Endothelial cell of umbilical vein (primary cell): ENCODE measurements around the gene USF2. TPM values are rescaled to one million over a fixed set of nuclear protein-coding genes. Genes with fewer than 3 reads are reported as not detected.

Source experiments
- BruUV-seq: library from RNA; stranded (reverse); fragments of 400-500 nt; replicated peaks from 2 replicates; lab custom pipeline; 2021; lab: Mats Ljungman, UMichigan
- CTCF ChIA-PET: fragments of 300-600, 350-600 bp; sonication (Branson Sonifier 250); formaldehyde crosslinking; loops from one replicate; lab custom pipeline; 2021; ENCODE audit warnings: antibody characterized with exemption, inconsistent platforms; lab: Charles Lee
- POLR2A ChIA-PET: fragments of 300-600, 350-600 bp; sonication (Branson Sonifier 250); formaldehyde crosslinking; loops from one replicate; lab custom pipeline; 2021; ENCODE audit warnings: antibody characterized with exemption, inconsistent platforms; lab: Charles Lee
- DNase-seq: peaks from one replicate; pipeline ENCODE4 v3.0.0-alpha.2; 2011; ENCODE audit warnings: low read depth, low spot score
- FAIRE-seq: peaks from 2 replicates; lab custom pipeline; 2011; peaks lifted over from hg19 to GRCh38; lab: Jason Lieb, UNC
- H2AFZ ChIP-seq: 2 replicates; pipeline ENCODE4 v1.6.0; 2012; ENCODE audit warnings: low read depth, low read length, control low read depth, inconsistent platforms
- H3K27ac ChIP-seq: 2 replicates; pipeline ENCODE4 v1.5.1; 2011; ENCODE audit warnings: low read depth, mild to moderate bottlenecking, control low read depth, low read length, moderate library complexity; ENCODE audit not compliant: insufficient read depth
- H3K27me3 ChIP-seq, 2 experiments: 2 replicates each; pipeline versions ENCODE4 v1.6.0 to v1.6.1; 2011; ENCODE audit warnings: low read length in 2 of 2, mixed read lengths in 1 of 2; ENCODE audit not compliant: control insufficient read depth in 2 of 2, insufficient read depth in 2 of 2
- H3K36me3 ChIP-seq, 2 experiments: 2 replicates in 1 of 2; 3 replicates in 1 of 2; pipeline ENCODE4 v1.5.1; 2011; ENCODE audit warnings: low read length in 2 of 2, mild to moderate bottlenecking in 1 of 2, moderate library complexity in 1 of 2; ENCODE audit not compliant: control insufficient read depth in 2 of 2, insufficient read depth in 2 of 2; ENCODE audit errors: extremely low read depth in 1 of 2
- H3K4me1 ChIP-seq: 3 replicates; pipeline ENCODE4 v1.5.1; 2011; ENCODE audit warnings: mild to moderate bottlenecking, low read length; ENCODE audit not compliant: control insufficient read depth, insufficient read depth; ENCODE audit errors: extremely low read depth
- H3K4me2 ChIP-seq: 2 replicates; pipeline ENCODE4 v1.6.1; 2011; ENCODE audit warnings: low read length, control low read depth, mixed read lengths; ENCODE audit not compliant: insufficient read depth
- H3K4me3 ChIP-seq, 3 experiments: fragments of 200-600 bp in 1 of 3; sonication (generic), shearing (Covaris generic) in 1 of 3; replicated peaks in 1 of 3; 2 replicates each; pipeline ENCODE4 v1.5.1; 2011 to 2016; ENCODE audit warnings: control low read depth in 3 of 3, low read length in 3 of 3, mild to moderate bottlenecking in 2 of 3, inconsistent platforms in 1 of 3, low read depth in 1 of 3, moderate library complexity in 1 of 3; ENCODE audit not compliant: insufficient read depth in 1 of 3
- H3K79me2 ChIP-seq: 2 replicates; pipeline ENCODE4 v1.6.0; 2012; ENCODE audit warnings: low read length, inconsistent platforms; ENCODE audit not compliant: control insufficient read depth, insufficient read depth
- H3K9ac ChIP-seq: replicated peaks from 2 replicates; pipeline ENCODE3; 2011; ENCODE audit warnings: low read length, control low read depth; ENCODE audit not compliant: insufficient read depth; ENCODE audit errors: extremely low read depth
- H3K9me1 ChIP-seq: replicated peaks from 3 replicates; pipeline ENCODE4 v1.6.0; 2011; ENCODE audit warnings: mild to moderate bottlenecking, low read length; ENCODE audit not compliant: control insufficient read depth, insufficient read depth; ENCODE audit errors: extremely low read depth
- H3K9me3 ChIP-seq: replicated peaks from 2 replicates; pipeline ENCODE4 v1.5.1; 2012; ENCODE audit warnings: low read length, inconsistent platforms; ENCODE audit not compliant: control insufficient read depth, insufficient read depth
- H4K20me1 ChIP-seq: replicated peaks from 2 replicates; pipeline ENCODE3; 2011; ENCODE audit warnings: mild to moderate bottlenecking, low read length; ENCODE audit not compliant: control insufficient read depth, insufficient read depth; ENCODE audit errors: extremely low read depth
- EZH2 ChIP-seq: IDR thresholded peaks from 2 replicates; pipeline ENCODE4 v1.6.1; 2012; ENCODE audit warnings: borderline replicate concordance, low read depth, mild to moderate bottlenecking, moderate library complexity, low read length, inconsistent platforms; ENCODE audit not compliant: severe bottlenecking
- FOS ChIP-seq: IDR thresholded peaks from 2 replicates; pipeline ENCODE4 v1.6.1; 2011; ENCODE audit warnings: mild to moderate bottlenecking, low read length, moderate library complexity, borderline replicate concordance; ENCODE audit not compliant: insufficient read depth
- GATA2 ChIP-seq: IDR thresholded peaks from 2 replicates; pipeline ENCODE4 v1.7.0; 2011; ENCODE audit warnings: low read depth, mild to moderate bottlenecking, moderate library complexity, mixed read lengths, low read length; ENCODE audit not compliant: insufficient read length, insufficient read depth
- JUN ChIP-seq: IDR thresholded peaks from 2 replicates; pipeline ENCODE4 v1.6.1; 2011; ENCODE audit warnings: borderline replicate concordance, low read depth; ENCODE audit not compliant: insufficient read length, insufficient read depth
- MYC ChIP-seq: IDR thresholded peaks from one replicate; pipeline ENCODE4 v1.6.1; 2011; ENCODE audit warnings: mild to moderate bottlenecking, low read depth, low read length
- POLR2A ChIP-seq: IDR thresholded peaks from 2 replicates; pipeline ENCODE4 v1.6.1; 2012; ENCODE audit warnings: low read depth, mild to moderate bottlenecking, control low read depth, low read length
- POLR2AphosphoS5 ChIP-seq: IDR thresholded peaks from 2 replicates; pipeline ENCODE4 v1.6.1; 2012; ENCODE audit warnings: low read depth, mild to moderate bottlenecking, control low read depth, low read length, moderate library complexity; ENCODE audit not compliant: insufficient read depth
- dilution Hi-C: fragments of 300-500 bp; cut with MboI; formaldehyde crosslinking; loops from one replicate; pipeline ENCODE4 v1.15.0; 2019; ENCODE audit warnings: low sequenced_read_pairs; ENCODE audit not compliant: extremely low pct_ligation_motif_present
- intact Hi-C: fragments of 100-400 bp; cut with micrococcal nuclease; formaldehyde crosslinking; loops from one replicate; pipeline ENCODE4 v1.10.0; 2022
- polyA plus RNA-seq, 4 experiments: library from polyadenylated mRNA; depleted of rRNA in 3 of 4; stranded (reverse) in 3 of 4; unstranded in 1 of 4; fragments of >200 nt; gene quantifications; 2 replicates each; pipeline versions ENCODE4 v1.2.1 to v1.2.3, GENCODE V29; 2011 to 2012; ENCODE audit warnings: missing spikeins in 1 of 4
- total RNA-seq: library from RNA; stranded (reverse); gene quantifications from 2 replicates; pipeline ENCODE4 v1.2.3, GENCODE V29; 2021
- TF ChIP-seq, protein P1 (sequence below): IDR thresholded peaks from 2 replicates; pipeline ENCODE4 v1.6.1; 2011; ENCODE audit not compliant: insufficient read depth, insufficient read length
- TF ChIP-seq, protein P2 (sequence below), 2 donors: IDR thresholded peaks; 1 replicate in 1 of 2; 2 replicates in 1 of 2; pipeline ENCODE4 v1.5.1; 2011; ENCODE audit warnings: low read length in 2 of 2, mild to moderate bottlenecking in 2 of 2, moderate library complexity in 2 of 2, control low read depth in 1 of 2, inconsistent platforms in 1 of 2, low read depth in 1 of 2; ENCODE audit not compliant: insufficient read depth in 1 of 2; ENCODE audit errors: extremely low read depth in 1 of 2

The USF2 gene
- total and polyA plus RNA-seq, 2 donors (not counting 3 experiments of a cell fraction or from before 2014, with no cell fraction given) = 75.0 to 76.8 TPM

DNA sequence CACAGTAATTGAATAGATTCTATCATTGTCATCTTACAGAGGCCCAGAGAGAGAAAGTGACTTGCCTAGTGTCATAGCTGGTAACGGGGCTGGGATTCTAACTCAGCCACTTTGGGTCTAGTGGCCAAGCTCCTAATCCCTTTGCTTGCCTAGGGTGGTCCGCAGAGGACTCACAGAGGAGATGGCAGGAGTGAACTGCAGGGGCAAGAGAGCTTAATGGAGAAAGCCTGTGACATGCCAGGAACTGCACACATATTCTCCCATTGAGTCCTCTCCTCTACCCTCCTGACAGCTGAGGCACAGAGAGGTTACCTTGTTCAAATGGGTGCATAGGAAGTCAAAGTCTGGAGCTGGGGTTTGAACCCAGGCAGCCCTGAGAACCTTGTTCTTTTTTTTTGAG is 17.3 kb upstream of the USF2 start:
- CTCF ChIA-PET = no interaction called here

More for the DNA sequence above, 17.3 kb upstream of the USF2 start:
- Histone ChIP-seq H4K20me1 (no peaks in the 10 kb centered on the region), H3K9ac (no peak overlapping the region), H2AFZ (no peak overlapping the region), H3K4me3 (no peak overlapping the region), H3K4me1 (peaks cover 3% of the 10 kb centered on the region), H3K79me2 (no peaks in the 10 kb centered on the region), H3K9me1 (no peaks in the 10 kb centered on the region), H3K27me3 (peaks cover 26 to 41% of the 10 kb centered on the region in 2 experiments), H3K36me3 (no peaks in the 10 kb centered on the region), H3K9me3 (no peaks in the 10 kb centered on the region), H3K4me2 (no peak overlapping the region), H3K27ac (no peak overlapping the region)
- DNase-seq = no peak
- POLR2A ChIA-PET = no interaction called here
- intact Hi-C loops (no loop called here), dilution Hi-C loops (no loop called here)
- no peak for TF ChIP-seq FOS
- TF ChIP-seq, protein P1, sequence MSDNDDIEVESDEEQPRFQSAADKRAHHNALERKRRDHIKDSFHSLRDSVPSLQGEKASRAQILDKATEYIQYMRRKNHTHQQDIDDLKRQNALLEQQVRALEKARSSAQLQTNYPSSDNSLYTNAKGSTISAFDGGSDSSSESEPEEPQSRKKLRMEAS = no peak
- TF ChIP-seq POLR2A = no peak
- TF ChIP-seq, protein P2, sequence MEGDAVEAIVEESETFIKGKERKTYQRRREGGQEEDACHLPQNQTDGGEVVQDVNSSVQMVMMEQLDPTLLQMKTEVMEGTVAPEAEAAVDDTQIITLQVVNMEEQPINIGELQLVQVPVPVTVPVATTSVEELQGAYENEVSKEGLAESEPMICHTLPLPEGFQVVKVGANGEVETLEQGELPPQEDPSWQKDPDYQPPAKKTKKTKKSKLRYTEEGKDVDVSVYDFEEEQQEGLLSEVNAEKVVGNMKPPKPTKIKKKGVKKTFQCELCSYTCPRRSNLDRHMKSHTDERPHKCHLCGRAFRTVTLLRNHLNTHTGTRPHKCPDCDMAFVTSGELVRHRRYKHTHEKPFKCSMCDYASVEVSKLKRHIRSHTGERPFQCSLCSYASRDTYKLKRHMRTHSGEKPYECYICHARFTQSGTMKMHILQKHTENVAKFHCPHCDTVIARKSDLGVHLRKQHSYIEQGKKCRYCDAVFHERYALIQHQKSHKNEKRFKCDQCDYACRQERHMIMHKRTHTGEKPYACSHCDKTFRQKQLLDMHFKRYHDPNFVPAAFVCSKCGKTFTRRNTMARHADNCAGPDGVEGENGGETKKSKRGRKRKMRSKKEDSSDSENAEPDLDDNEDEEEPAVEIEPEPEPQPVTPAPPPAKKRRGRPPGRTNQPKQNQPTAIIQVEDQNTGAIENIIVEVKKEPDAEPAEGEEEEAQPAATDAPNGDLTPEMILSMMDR (IDR thresholded peaks at IDR 0.05; ENCODE audit: extremely low read depth in 1 of 2, insufficient read depth in 1 of 2, low read depth in 1 of 2, low read length in 2 of 2) = no peak
- TF ChIP-seq MYC = no peak
- TF ChIP-seq JUN = no peak
- no peak for TF ChIP-seq GATA2
- TF ChIP-seq POLR2AphosphoS5 = no peak
- TF ChIP-seq EZH2 = no peak
- no TSS peak for BruUV-seq
- no peak for FAIRE-seq
